ENCODE data around the gene TFF3. TPM values are rescaled to one million over a fixed set of nuclear protein-coding genes. Genes with fewer than 3 reads are reported as not detected.

The TFF3 gene
- total and polyA plus RNA-seq, 2 experiments from 2014 or later, result 1.2 to 3.3 TPM

GRCh38 chr21:42295845-42296244 lies 19.4 kb downstream of the TFF3 start:
- no peaks in the 10 kb centered on the region for H3F3A ChIP-seq (replicated peaks; ENCODE audit: low read depth)
- H3K27ac ChIP-seq (ENCODE audit: low read depth), result no peak overlapping the region
- no peak overlapping the region for H3K4me3 ChIP-seq
- ATAC-seq (no peak), DNase-seq (ENCODE audit: low spot score) (no peak)
- H3K4me1 ChIP-seq (ENCODE audit: insufficient read depth), result no peaks in the 10 kb centered on the region
- no peaks in the 10 kb centered on the region for H3K9me2 ChIP-seq (ENCODE audit: insufficient read depth)
- no peaks in the 10 kb centered on the region for H3K27me3 ChIP-seq (ENCODE audit: insufficient read depth)
- H4K20me1 ChIP-seq (replicated peaks; ENCODE audit: insufficient read depth), result no peaks in the 10 kb centered on the region
- peaks cover 11% of the 10 kb centered on the region for H3K4me1 Mint-ChIP-seq
- H3K27me3 Mint-ChIP-seq (ENCODE audit: insufficient read depth, low read depth, poor library complexity), result peaks cover 8% of the 10 kb centered on the region
- H3K4me3 Mint-ChIP-seq, result no peak overlapping the region
- no peak for TF ChIP-seq ZNF462 (CRISPR knock-in tag; IDR thresholded peaks at IDR 0.05)
- peaks cover 2% of the 10 kb centered on the region; the same call in 1 of the 3 replicates for H3K36me3 Mint-ChIP-seq (ENCODE audit: low read depth)
- H2AFZ ChIP-seq, result no peak overlapping the region
- no peaks in the 10 kb centered on the region for H3K79me2 ChIP-seq (replicated peaks; ENCODE audit: insufficient read depth)
- H3K9me3 Mint-ChIP-seq, result no peaks in the 10 kb centered on the region; the same call in 2 of the 3 replicates
- H3K27ac Mint-ChIP-seq, result no peak overlapping the region
- H3K4me2 ChIP-seq, result no peak overlapping the region
- no peaks in the 10 kb centered on the region for H3K36me3 ChIP-seq (ENCODE audit: insufficient read depth)

- Histone ChIP-seq H3K27me3 (ENCODE audit: insufficient read depth) (no peaks in the 10 kb centered on the region), H3K4me3 (no peak overlapping the region), H4K20me1 (replicated peaks; ENCODE audit: insufficient read depth) (no peaks in the 10 kb centered on the region), H2AFZ (no peak overlapping the region), H3K4me2 (no peak overlapping the region), H3K36me3 (ENCODE audit: insufficient read depth) (no peaks in the 10 kb centered on the region), H3K79me2 (replicated peaks; ENCODE audit: insufficient read depth) (no peaks in the 10 kb centered on the region), H3F3A (replicated peaks; ENCODE audit: low read depth) (no peaks in the 10 kb centered on the region), H3K4me1 (ENCODE audit: insufficient read depth) (no peaks in the 10 kb centered on the region), H3K27ac (ENCODE audit: low read depth) (no peak overlapping the region), H3K9me2 (ENCODE audit: insufficient read depth) (no peaks in the 10 kb centered on the region)
- Mint-ChIP-seq H3K4me3 (no peak overlapping the region), H3K4me1 (peaks cover 11% of the 10 kb centered on the region), H3K36me3 (ENCODE audit: low read depth) (peaks cover 4% of the 10 kb centered on the region; the same call in 1 of the 3 replicates), H3K9me3 (no peaks in the 10 kb centered on the region; the same call in 2 of the 3 replicates), H3K27ac (no peak overlapping the region), H3K27me3 (ENCODE audit: insufficient read depth, low read depth, poor library complexity) (peaks cover 9% of the 10 kb centered on the region)
- ATAC-seq, result no peak
- no peak for DNase-seq (ENCODE audit: low spot score)
- no peak for TF ChIP-seq EZH2 (IDR thresholded peaks at IDR 0.05; ENCODE audit: low read depth, unreplicated experiment)
Measured at GRCh38 chr21:42294273-42294880, 20.8 kb downstream of the TFF3 start.

All from GM23338 (cell line).